B cell (primary cell): ENCODE measurements around the gene PPP1R14C. TPM values are rescaled to one million over a fixed set of nuclear protein-coding genes. Genes with fewer than 3 reads are reported as not detected.

ENCODE experiments used
- ATAC-seq: fragments of 200-7000 bp; cut with Tn5 transposase; one replicate; pipeline ENCODE4 v1.10.0; 2021; ENCODE audit warnings: low read depth, mild to moderate bottlenecking, moderate number of reproducible peaks, moderate library complexity
- CTCF ChIA-PET: fragments of 350-600 bp; sonication (Branson Sonifier 250); formaldehyde crosslinking; loops from one replicate; lab custom pipeline; 2021; ENCODE audit warnings: antibody characterized with exemption, inconsistent platforms; lab: Charles Lee
- POLR2A ChIA-PET: fragments of 350-600 bp; sonication (Branson Sonifier 250); formaldehyde crosslinking; loops from one replicate; lab custom pipeline; 2021; ENCODE audit warnings: antibody characterized with exemption; lab: Charles Lee
- DNase-seq: peaks from one replicate; pipeline ENCODE4 v3.0.0; 2013
- H2AFZ ChIP-seq: 2 replicates; pipeline ENCODE4 v1.6.1; 2012; ENCODE audit warnings: mild to moderate bottlenecking, low read depth, low read length; ENCODE audit not compliant: insufficient read depth, poor library complexity, severe bottlenecking
- H3K27ac ChIP-seq, 2 donors: 1 replicate in 1 of 2; 2 replicates in 1 of 2; pipeline ENCODE4 v1.5.1; 2012 to 2013; ENCODE audit warnings: low read length in 2 of 2, mild to moderate bottlenecking in 2 of 2, moderate library complexity in 1 of 2
- H3K27me3 ChIP-seq, 4 experiments: fragments of 200-600 bp in 1 of 4; sonication (generic) in 1 of 4; replicated peaks in 1 of 4; 1 replicate in 2 of 4; 2 replicates in 2 of 4; pipeline versions ENCODE4 v1.6.1 to v1.7.0; 2013 to 2016; ENCODE audit warnings: low read length in 3 of 4, mild to moderate bottlenecking in 2 of 4, mixed read lengths in 1 of 4, moderate library complexity in 1 of 4; ENCODE audit not compliant: insufficient read depth in 4 of 4, control insufficient read depth in 3 of 4; ENCODE audit errors: control extremely low read depth in 1 of 4
- H3K36me3 ChIP-seq, 2 experiments: replicated peaks in 1 of 2; 1 replicate in 1 of 2; 2 replicates in 1 of 2; pipeline versions ENCODE4 v1.6.1 to v1.7.1; 2013; ENCODE audit warnings: low read length in 1 of 2; ENCODE audit not compliant: insufficient read depth in 2 of 2, control insufficient read depth in 1 of 2; ENCODE audit errors: control extremely low read depth in 1 of 2, extremely low read depth in 1 of 2
- H3K4me1 ChIP-seq, 2 donors: fragments of 200-600 bp in 1 of 2; sonication (generic) in 1 of 2; 1 replicate in 1 of 2; 2 replicates in 1 of 2; pipeline versions ENCODE4 v1.5.1 to v1.6.1; 2013 to 2017; ENCODE audit warnings: low read length in 2 of 2; ENCODE audit not compliant: control insufficient read depth in 2 of 2, insufficient read depth in 2 of 2
- H3K4me2 ChIP-seq: replicated peaks from 2 replicates; pipeline ENCODE3; 2012; ENCODE audit warnings: mild to moderate bottlenecking, low read depth, low read length; ENCODE audit not compliant: poor library complexity, severe bottlenecking
- H3K4me3 ChIP-seq, 5 experiments: fragments of 200-600 bp in 1 of 5; sonication (generic) in 1 of 5; 1 replicate in 3 of 5; 2 replicates in 2 of 5; pipeline versions ENCODE4 v1.5.1 to v1.7.0; 2011 to 2016; ENCODE audit warnings: low read length in 4 of 5, mild to moderate bottlenecking in 4 of 5, low read depth in 2 of 5, control low read depth in 1 of 5, moderate library complexity in 1 of 5; ENCODE audit not compliant: insufficient read depth in 1 of 5; ENCODE audit errors: control extremely low read depth in 1 of 5, extremely low read depth in 1 of 5
- H3K79me2 ChIP-seq: fragments of 200-600 bp; sonication (generic); one replicate; pipeline ENCODE4 v1.6.0; 2016; ENCODE audit warnings: low read length; ENCODE audit not compliant: control insufficient read depth, insufficient read depth
- H3K9ac ChIP-seq: fragments of 200-600 bp; sonication (generic); 2 replicates; pipeline ENCODE4 v1.6.1; 2017; ENCODE audit warnings: mild to moderate bottlenecking, low read length, moderate library complexity
- H3K9me3 ChIP-seq, 3 donors: one replicate each; pipeline versions ENCODE4 v1.6.1 to v1.7.1; 2013; ENCODE audit warnings: low read length in 2 of 3; ENCODE audit not compliant: control insufficient read depth in 2 of 3, insufficient read depth in 1 of 3; ENCODE audit errors: control extremely low read depth in 1 of 3
- H4K20me1 ChIP-seq: 2 replicates; pipeline ENCODE4 v1.6.0; 2012; ENCODE audit warnings: mild to moderate bottlenecking, low read length; ENCODE audit not compliant: insufficient read depth, control insufficient read depth, poor library complexity, severe bottlenecking
- H3K27ac Mint-ChIP-seq: one replicate; pipeline ENCODE4 v1.8.0; 2021; ENCODE audit warnings: mixed read lengths
- H3K27me3 Mint-ChIP-seq: one replicate; pipeline ENCODE4 v1.8.0; 2021; ENCODE audit warnings: mixed read lengths
- H3K4me1 Mint-ChIP-seq: one replicate; pipeline ENCODE4 v1.8.0; 2021; ENCODE audit warnings: mixed read lengths
- H3K4me3 Mint-ChIP-seq: one replicate; pipeline ENCODE4 v1.8.0; 2021; ENCODE audit warnings: mixed read lengths
- H3K9me3 Mint-ChIP-seq: one replicate; pipeline ENCODE4 v1.8.0; 2022; ENCODE audit warnings: mixed read lengths; ENCODE audit not compliant: insufficient read depth
- CTCF ChIP-seq: fragments of 200-600 bp; IDR thresholded peaks from one replicate; pipeline ENCODE4 v1.8.0; 2022; ENCODE audit warnings: antibody characterized with exemption, mild to moderate bottlenecking
- EZH2 ChIP-seq: IDR thresholded peaks from 2 replicates; pipeline ENCODE4 v1.6.1; 2012; ENCODE audit warnings: borderline replicate concordance, low read depth, mild to moderate bottlenecking, moderate library complexity, low read length; ENCODE audit not compliant: insufficient read depth, poor library complexity, severe bottlenecking
- WGBS: methylation state at CpG from one replicate; pipeline ENCODE4 v1.1.5; 2013; ENCODE audit warnings: missing lambda C conversion rate; ENCODE audit not compliant: insufficient coverage; 5-methylcytosine and 5-hydroxymethylcytosine counted together
- intact Hi-C: fragments of 100-400 bp; cut with micrococcal nuclease; formaldehyde crosslinking; loops from one replicate; pipeline ENCODE4 v1.10.0; 2022
- polyA plus RNA-seq: library from polyadenylated mRNA; depleted of rRNA; stranded (reverse); fragments of >200 nt; gene quantifications from 2 replicates; pipeline ENCODE4 v1.2.3, GENCODE V29; 2012
- total RNA-seq, 2 donors: library from RNA; stranded (reverse); fragments of 120-200 nt in 1 of 2; gene quantifications; 1 replicate in 1 of 2; 2 replicates in 1 of 2; pipeline versions ENCODE4 v1.2.3 to v1.2.4, GENCODE V29; 2013 to 2022

The PPP1R14C gene
- total and polyA plus RNA-seq, 2 donors (not counting 1 experiment from before 2014, with no cell fraction given) = not detected

- Mint-ChIP-seq H3K27me3 (peaks cover 49% of the 10 kb centered on the region), H3K27ac (no peak overlapping the region), H3K4me1 (no peaks in the 10 kb centered on the region), H3K4me3 (no peak overlapping the region), H3K9me3 (no peaks in the 10 kb centered on the region)
- no CpG with 5 or more reads among the region's 1 CpG for WGBS
- no peak overlapping the region for H3K27ac ChIP-seq
- POLR2A ChIA-PET = no interaction called here
- intact Hi-C loops = no loop called here
- DNase-seq = no peak
- TF ChIP-seq EZH2 = no peak
- TF ChIP-seq CTCF = no peak
- CTCF ChIA-PET = no interaction called here
- H3K4me3 ChIP-seq = no peak overlapping the region
- no peaks in the 10 kb centered on the region for H4K20me1 ChIP-seq
- H3K4me1 ChIP-seq = no peaks in the 10 kb centered on the region
- H3K27me3 ChIP-seq = peaks cover 0 to 45% (median 11%) of the 10 kb centered on the region in 4 experiments
- no peak overlapping the region for H2AFZ ChIP-seq
- no peak overlapping the region for H3K4me2 ChIP-seq
- no peak overlapping the region for H3K9ac ChIP-seq
- ATAC-seq = no peak
- H3K9me3 ChIP-seq = no peaks in the 10 kb centered on the region
- no peaks in the 10 kb centered on the region for H3K79me2 ChIP-seq
- H3K36me3 ChIP-seq = no peaks in the 10 kb centered on the region
Measured at GRCh38 chr6:150280703-150281102, 137.9 kb downstream of the PPP1R14C start.

GRCh38 chr6:150281767-150282166 lies 138.9 kb downstream of the PPP1R14C start:
- no peaks in the 10 kb centered on the region for H3K4me1 ChIP-seq
- no peak overlapping the region for H3K4me2 ChIP-seq
- no peak for TF ChIP-seq EZH2
- no peak for TF ChIP-seq CTCF
- no peaks in the 10 kb centered on the region for H3K9me3 Mint-ChIP-seq
- ChIA-PET POLR2A (no interaction called here), CTCF (no interaction called here)
- no peaks in the 10 kb centered on the region for H3K79me2 ChIP-seq
- intact Hi-C loops = no loop called here
- DNase-seq (no peak), ATAC-seq (no peak)
- no peaks in the 10 kb centered on the region for H3K36me3 ChIP-seq
- H3K4me1 Mint-ChIP-seq = no peaks in the 10 kb centered on the region
- H3K27ac Mint-ChIP-seq = no peak overlapping the region
- H3K9ac ChIP-seq = no peak overlapping the region
- no peak overlapping the region for H2AFZ ChIP-seq
- peaks cover 54% of the 10 kb centered on the region for H3K27me3 Mint-ChIP-seq
- no peaks in the 10 kb centered on the region for H4K20me1 ChIP-seq
- no peak overlapping the region for H3K4me3 Mint-ChIP-seq
- no peak overlapping the region for H3K27ac ChIP-seq
- H3K9me3 ChIP-seq = no peaks in the 10 kb centered on the region
- peaks cover 0 to 50% (median 15%) of the 10 kb centered on the region in 4 experiments for H3K27me3 ChIP-seq
- no peak overlapping the region for H3K4me3 ChIP-seq
